Neuronal stem cell (in vitro differentiated cells): ENCODE data around the gene MAZ.

ENCODE experiments used
- DNase-seq: peaks from one replicate; pipeline ENCODE4 v3.0.0-alpha.2; 2013; ENCODE audit warnings: low spot score
- H2AFZ ChIP-seq: one replicate; pipeline ENCODE4 v1.6.1; 2013; ENCODE audit warnings: mild to moderate bottlenecking, low read length, inconsistent platforms
- H2AK5ac ChIP-seq: 2 replicates; pipeline ENCODE4 v1.6.1; 2013; ENCODE audit warnings: low read depth, mild to moderate bottlenecking, inconsistent platforms, low read length, moderate library complexity, mixed read lengths
- H2BK120ac ChIP-seq: 2 replicates; pipeline ENCODE4 v1.6.1; 2013; ENCODE audit warnings: low read depth, mild to moderate bottlenecking, inconsistent platforms, low read length, moderate library complexity, mixed read lengths
- H2BK12ac ChIP-seq: one replicate; pipeline ENCODE4 v1.6.1; 2013; ENCODE audit warnings: low read length, inconsistent platforms
- H2BK15ac ChIP-seq: 2 replicates; pipeline ENCODE4 v1.6.1; 2013; ENCODE audit warnings: mild to moderate bottlenecking, low read length, inconsistent platforms, mixed read lengths
- H2BK5ac ChIP-seq: one replicate; pipeline ENCODE4 v1.6.1; 2013; ENCODE audit warnings: inconsistent platforms, mild to moderate bottlenecking, low read length, moderate library complexity
- H3K14ac ChIP-seq: one replicate; pipeline ENCODE4 v1.6.1; 2013; ENCODE audit warnings: low read length, inconsistent platforms
- H3K18ac ChIP-seq: 2 replicates; pipeline ENCODE4 v1.6.1; 2013; ENCODE audit warnings: low read length, inconsistent platforms
- H3K23ac ChIP-seq: 2 replicates; pipeline ENCODE4 v1.6.1; 2013; ENCODE audit warnings: low read depth, mild to moderate bottlenecking, mixed read lengths, low read length, inconsistent platforms; ENCODE audit not compliant: poor library complexity
- H3K27ac ChIP-seq: replicated peaks from 3 replicates; pipeline ENCODE4 v1.5.1; 2013; ENCODE audit warnings: low read length, inconsistent platforms
- H3K27me3 ChIP-seq, 3 experiments: 2 replicates each; pipeline ENCODE4 v1.6.1; 2013; ENCODE audit warnings: low read length in 3 of 3, mild to moderate bottlenecking in 2 of 3, inconsistent platforms in 1 of 3, low read depth in 1 of 3, mixed read lengths in 1 of 3, moderate library complexity in 1 of 3; ENCODE audit not compliant: control insufficient read depth in 3 of 3, insufficient read depth in 3 of 3
- H3K36me3 ChIP-seq, 2 donors: replicated peaks in 1 of 2; 2 replicates each; pipeline ENCODE4 v1.6.1; 2013; ENCODE audit warnings: low read length in 2 of 2; ENCODE audit not compliant: control insufficient read depth in 2 of 2, insufficient read depth in 2 of 2
- H3K4ac ChIP-seq: 2 replicates; pipeline ENCODE4 v1.6.1; 2013; ENCODE audit warnings: inconsistent platforms, mild to moderate bottlenecking, low read length, moderate library complexity
- H3K4me1 ChIP-seq, 2 donors: 1 replicate in 1 of 2; 2 replicates in 1 of 2; pipeline ENCODE4 v1.6.1; 2013; ENCODE audit warnings: low read length in 2 of 2, low read depth in 1 of 2; ENCODE audit not compliant: control insufficient read depth in 2 of 2, insufficient read depth in 1 of 2
- H3K4me2 ChIP-seq: one replicate; pipeline ENCODE4 v1.6.1; 2013; ENCODE audit warnings: mild to moderate bottlenecking, low read length, inconsistent platforms; ENCODE audit not compliant: insufficient read depth, poor library complexity, severe bottlenecking
- H3K4me3 ChIP-seq, 2 donors: 2 replicates each; pipeline ENCODE4 v1.5.1; 2013; ENCODE audit warnings: low read length in 2 of 2, mild to moderate bottlenecking in 2 of 2, inconsistent platforms in 1 of 2, moderate library complexity in 1 of 2
- H3K79me1 ChIP-seq: one replicate; pipeline ENCODE4 v1.6.1; 2013; ENCODE audit warnings: low read depth, mild to moderate bottlenecking, inconsistent platforms, low read length, moderate library complexity
- H3K9ac ChIP-seq: one replicate; pipeline ENCODE4 v1.6.1; 2013; ENCODE audit warnings: mild to moderate bottlenecking, low read depth, low read length, inconsistent platforms; ENCODE audit not compliant: poor library complexity
- H3K9me3 ChIP-seq, 2 donors: replicated peaks in 1 of 2; 2 replicates each; pipeline versions ENCODE3 to v1.6.1; 2013; ENCODE audit warnings: low read length in 2 of 2, mild to moderate bottlenecking in 2 of 2, inconsistent platforms in 1 of 2, low read depth in 1 of 2, mixed read lengths in 1 of 2, moderate library complexity in 1 of 2; ENCODE audit not compliant: control insufficient read depth in 2 of 2, insufficient read depth in 1 of 2
- H4K8ac ChIP-seq: one replicate; pipeline ENCODE4 v1.6.1; 2013; ENCODE audit warnings: low read depth, mild to moderate bottlenecking, inconsistent platforms, low read length, moderate library complexity
- H4K91ac ChIP-seq: one replicate; pipeline ENCODE4 v1.6.1; 2013; ENCODE audit warnings: low read length, low read depth, mild to moderate bottlenecking, inconsistent platforms; ENCODE audit not compliant: poor library complexity
- WGBS, 2 donors: extraction: QIAGEN DNeasy Blood & Tissue Kit; methylation state at CpG; one replicate each; pipeline ENCODE4 v1.1.7; 2013; ENCODE audit warnings: missing lambda C conversion rate in 2 of 2, mixed read lengths in 1 of 2; ENCODE audit not compliant: insufficient read length in 2 of 2, insufficient replicate concordance in 1 of 2; ENCODE audit errors: extremely low coverage in 2 of 2; 5-methylcytosine and 5-hydroxymethylcytosine counted together

Gene MAZ

GRCh38 chr16:29810699-29811169, 4.4 kb downstream of the MAZ start:
- Histone ChIP-seq H3K4me3 (peak overlapping the region in 1 of 2 donors; percentile 71), H3K4me2 (no peak overlapping the region), H2BK15ac (no peak overlapping the region), H3K27me3 (no peaks in the 10 kb centered on the region), H3K79me1 (peaks cover 28% of the 10 kb centered on the region), H3K36me3 (peaks cover 20 to 37% of the 10 kb centered on the region in 2 donors), H4K8ac (no peak overlapping the region), H2BK5ac (no peak overlapping the region), H3K4ac (no peak overlapping the region), H3K14ac (no peak overlapping the region), H2BK12ac (no peak overlapping the region), H3K4me1 (peaks cover 50 to 52% of the 10 kb centered on the region in 2 donors), H3K9me3 (peaks cover 0 to 2% of the 10 kb centered on the region in 2 donors), H2AK5ac (no peak overlapping the region), H2BK120ac (no peak overlapping the region), H3K9ac (peak overlapping the region; percentile 17), H3K18ac (peak overlapping the region; percentile 20), H3K27ac (peak overlapping the region; percentile 97), H3K23ac (no peak overlapping the region), H2AFZ (no peak overlapping the region), H4K91ac (no peak overlapping the region)
- DNase-seq = no peak
- WGBS, 2 donors = no CpG with 5 or more reads among the region's 9 CpGs

GRCh38 chr16:29811170-29811895, 5.0 kb downstream of the MAZ start:
- Histone ChIP-seq H2BK5ac (peak overlapping the region; percentile 97), H4K8ac (no peak overlapping the region), H3K9ac (peak overlapping the region; percentile 96), H2AK5ac (peak overlapping the region; percentile 36), H4K91ac (no peak overlapping the region), H3K23ac (peak overlapping the region; percentile 92), H3K27ac (peak overlapping the region; percentile 97), H3K14ac (peak overlapping the region; percentile 99), H3K27me3 (no peaks in the 10 kb centered on the region), H3K36me3 (peaks cover 20 to 37% of the 10 kb centered on the region in 2 donors), H3K18ac (peak overlapping the region; percentile 99), H3K4me2 (peak overlapping the region; percentile 96), H3K79me1 (peaks cover 28% of the 10 kb centered on the region), H2AFZ (peak overlapping the region; percentile 80), H3K4ac (peak overlapping the region; percentile 97), H2BK120ac (peak overlapping the region; percentile 56), H2BK12ac (peak overlapping the region; percentile 46), H3K4me3 (peak overlapping the region; percentile 71 to 75), H3K9me3 (peaks cover 0 to 2% of the 10 kb centered on the region in 2 donors), H2BK15ac (peak overlapping the region; percentile 83), H3K4me1 (peaks cover 50 to 52% of the 10 kb centered on the region in 2 donors)
- DNase-seq = peak; percentile 95
- WGBS, 2 donors = no CpG with 5 or more reads among the region's 31 CpGs

- Histone ChIP-seq H2AFZ (peak within 1 kb of the TSS; percentile 80), H3K27me3 (no peaks in the 10 kb centered on the region), H4K91ac (no peak within 1 kb of the TSS), H3K23ac (peak within 1 kb of the TSS; percentile 92), H3K36me3 (peaks cover 21 to 37% of the 10 kb centered on the region in 2 donors), H3K14ac (peak within 1 kb of the TSS; percentile 99), H2BK5ac (peak within 1 kb of the TSS; percentile 97), H3K9ac (peak within 1 kb of the TSS; percentile 96), H3K4me3 (peak within 1 kb of the TSS; percentile 71 to 95), H3K4ac (peak within 1 kb of the TSS; percentile 97), H2BK120ac (peak within 1 kb of the TSS; percentile 56), H3K27ac (peak within 1 kb of the TSS; percentile 97), H3K9me3 (peaks cover 0 to 2% of the 10 kb centered on the region in 2 donors), H3K79me1 (peaks cover 35% of the 10 kb centered on the region), H3K4me2 (peak within 1 kb of the TSS; percentile 96), H2BK15ac (peak within 1 kb of the TSS; percentile 91), H4K8ac (no peak within 1 kb of the TSS), H2BK12ac (peak within 1 kb of the TSS; percentile 46), H3K18ac (peak within 1 kb of the TSS; percentile 99), H2AK5ac (peak within 1 kb of the TSS; percentile 94), H3K4me1 (peaks cover 52 to 56% of the 10 kb centered on the region in 2 donors)
- DNase-seq = peak; percentile 87
- WGBS, 2 donors = no CpG with 5 or more reads among the region's 69 CpGs
These were observed 5.8 kb downstream of the MAZ start, which contains the start of gene PRRT2 for GRCh38 chr16:29811896-29812665. Gene PRRT2, plus strand, starts transcription at chr16:29812193. Its CDS starts 862 bp downstream, at chr16:29813055.
